Retinal pigment epithelial cell (primary cell): ENCODE results near the gene SIL1.
A peak's percentile ranks its signal among the peaks of the same experiment; 100 is the strongest.

Experiments
- DNase-seq: peaks from one replicate; pipeline ENCODE4 v3.0.0-alpha.2; 2010; ENCODE audit warnings: low read depth
- H3K4me3 ChIP-seq: 2 replicates; pipeline ENCODE4 v1.5.1; 2011; ENCODE audit warnings: mild to moderate bottlenecking, low read length, control low read depth, moderate library complexity
- CTCF ChIP-seq: conservative IDR thresholded peaks from 2 replicates; pipeline ENCODE4 v1.5.1; 2011; ENCODE audit warnings: low read depth, low read length, control low read depth, inconsistent platforms

The SIL1 gene

GRCh38 chr5:138990986-138991590 is 207.1 kb downstream of the SIL1 start:
- H3K4me3 ChIP-seq: no peak overlapping the region
- peak; percentile 36 for DNase-seq
- no peak for TF ChIP-seq CTCF

GRCh38 chr5:138989720-138990119 is 208.4 kb downstream of the SIL1 start:
- no peak for TF ChIP-seq CTCF
- H3K4me3 ChIP-seq: no peak overlapping the region
- DNase-seq: no peak

- no peak for TF ChIP-seq CTCF
Measured at GRCh38 chr5:138986186-138986800, 211.9 kb downstream of the SIL1 start.

GRCh38 chr5:138985683-138986082 is 212.5 kb downstream of the SIL1 start:
- no peak for TF ChIP-seq CTCF
- DNase-seq: no peak
- H3K4me3 ChIP-seq: no peak overlapping the region

More at GRCh38 chr5:138986186-138986800, 211.9 kb downstream of the SIL1 start:
- no peak for DNase-seq
- no peak overlapping the region for H3K4me3 ChIP-seq

- no peak overlapping the region for H3K4me3 ChIP-seq
- DNase-seq: peak; percentile 31
- TF ChIP-seq CTCF: no peak
Measured at GRCh38 chr5:138985256-138985655, 212.9 kb downstream of the SIL1 start.

- no peak overlapping the region for H3K4me3 ChIP-seq
- no peak for TF ChIP-seq CTCF
- DNase-seq: no peak
Measured at GRCh38 chr5:138983984-138984383, 214.2 kb downstream of the SIL1 start.

GRCh38 chr5:138981586-138981985 is 216.6 kb downstream of the SIL1 start:
- no peak for TF ChIP-seq CTCF
- no peak for DNase-seq
- no peak overlapping the region for H3K4me3 ChIP-seq
